Measurements from ENCODE around the gene CCDC32. TPM values are rescaled to one million over a fixed set of nuclear protein-coding genes. Genes with fewer than 3 reads are reported as not detected.

CCDC32 gene
- polyA plus RNA-seq, 1 experiment: 16.7 TPM

DNA sequence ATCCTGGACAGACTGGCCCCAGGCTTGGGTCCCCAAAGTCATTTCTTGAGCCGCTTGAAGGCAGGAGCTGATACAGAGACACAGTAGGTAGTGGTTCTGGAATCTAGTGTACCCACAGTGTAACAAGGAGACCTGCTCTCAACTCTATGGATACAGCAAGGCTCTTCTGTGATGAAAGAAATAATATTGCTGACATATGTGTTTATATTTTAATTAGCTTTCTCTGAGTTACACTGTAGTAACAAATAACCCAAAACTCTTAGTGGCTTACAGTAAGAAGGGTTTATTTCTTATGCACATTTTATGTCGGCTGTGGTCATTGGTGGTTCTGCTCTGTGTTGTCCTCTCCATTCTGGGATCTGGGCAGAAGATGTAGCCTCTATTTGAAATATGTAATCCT lies 48.5 kb downstream of the CCDC32 start:
- CTCF ChIA-PET: no interaction called here

DNA sequence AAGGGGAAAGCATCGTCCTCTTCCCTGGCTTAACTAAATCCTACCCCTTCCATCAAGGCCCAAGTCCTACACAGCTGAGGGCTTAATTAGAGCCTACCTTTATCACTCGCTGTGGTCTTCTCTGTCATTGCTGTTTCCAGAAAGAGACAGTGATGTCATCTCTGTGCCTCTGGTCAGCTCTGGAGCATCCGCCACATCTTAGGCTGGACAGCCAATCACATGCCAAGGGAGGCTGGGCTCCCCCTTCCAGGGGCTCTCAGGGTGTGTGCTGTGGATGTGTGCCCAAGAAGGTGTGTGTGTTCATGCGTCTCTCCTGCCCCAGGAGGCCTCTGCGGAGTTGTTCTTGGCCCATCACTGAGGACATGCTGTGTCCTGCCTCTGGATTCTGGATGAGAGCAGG lies 51.2 kb downstream of the CCDC32 start:
- H3K4me3 ChIP-seq (ENCODE audit: low read depth, low read length): no peak overlapping the region
- TF ChIP-seq, protein P1, sequence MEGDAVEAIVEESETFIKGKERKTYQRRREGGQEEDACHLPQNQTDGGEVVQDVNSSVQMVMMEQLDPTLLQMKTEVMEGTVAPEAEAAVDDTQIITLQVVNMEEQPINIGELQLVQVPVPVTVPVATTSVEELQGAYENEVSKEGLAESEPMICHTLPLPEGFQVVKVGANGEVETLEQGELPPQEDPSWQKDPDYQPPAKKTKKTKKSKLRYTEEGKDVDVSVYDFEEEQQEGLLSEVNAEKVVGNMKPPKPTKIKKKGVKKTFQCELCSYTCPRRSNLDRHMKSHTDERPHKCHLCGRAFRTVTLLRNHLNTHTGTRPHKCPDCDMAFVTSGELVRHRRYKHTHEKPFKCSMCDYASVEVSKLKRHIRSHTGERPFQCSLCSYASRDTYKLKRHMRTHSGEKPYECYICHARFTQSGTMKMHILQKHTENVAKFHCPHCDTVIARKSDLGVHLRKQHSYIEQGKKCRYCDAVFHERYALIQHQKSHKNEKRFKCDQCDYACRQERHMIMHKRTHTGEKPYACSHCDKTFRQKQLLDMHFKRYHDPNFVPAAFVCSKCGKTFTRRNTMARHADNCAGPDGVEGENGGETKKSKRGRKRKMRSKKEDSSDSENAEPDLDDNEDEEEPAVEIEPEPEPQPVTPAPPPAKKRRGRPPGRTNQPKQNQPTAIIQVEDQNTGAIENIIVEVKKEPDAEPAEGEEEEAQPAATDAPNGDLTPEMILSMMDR (IDR thresholded peaks at IDR 0.05; ENCODE audit: low read depth, low read length): no peak
- peaks cover 20% of the 10 kb centered on the region for H3K27me3 ChIP-seq (ENCODE audit: control insufficient read depth, insufficient read depth, low read length)
- ChIA-PET POLR2A (no interaction called here), CTCF (no interaction called here)
- DNase-seq (ENCODE audit: low read depth, low spot score): no peak
- H3K27ac ChIP-seq (ENCODE audit: low read depth, low read length): no peak overlapping the region
- no peaks in the 10 kb centered on the region for H3K9me3 ChIP-seq (ENCODE audit: control insufficient read depth, insufficient read depth, low read length)

More for the DNA sequence above, 48.5 kb downstream of the CCDC32 start:
- no peak overlapping the region for H3K4me3 ChIP-seq (ENCODE audit: low read depth, low read length)
- POLR2A ChIA-PET: no interaction called here
- no peak for DNase-seq (ENCODE audit: low read depth, low spot score)
- H3K9me3 ChIP-seq (ENCODE audit: control insufficient read depth, insufficient read depth, low read length): no peaks in the 10 kb centered on the region
- H3K27ac ChIP-seq (ENCODE audit: low read depth, low read length): no peak overlapping the region
- peaks cover 7% of the 10 kb centered on the region for H3K27me3 ChIP-seq (ENCODE audit: control insufficient read depth, insufficient read depth, low read length)
- TF ChIP-seq, protein P1 (IDR thresholded peaks at IDR 0.05; ENCODE audit: low read depth, low read length): no peak

DNA sequence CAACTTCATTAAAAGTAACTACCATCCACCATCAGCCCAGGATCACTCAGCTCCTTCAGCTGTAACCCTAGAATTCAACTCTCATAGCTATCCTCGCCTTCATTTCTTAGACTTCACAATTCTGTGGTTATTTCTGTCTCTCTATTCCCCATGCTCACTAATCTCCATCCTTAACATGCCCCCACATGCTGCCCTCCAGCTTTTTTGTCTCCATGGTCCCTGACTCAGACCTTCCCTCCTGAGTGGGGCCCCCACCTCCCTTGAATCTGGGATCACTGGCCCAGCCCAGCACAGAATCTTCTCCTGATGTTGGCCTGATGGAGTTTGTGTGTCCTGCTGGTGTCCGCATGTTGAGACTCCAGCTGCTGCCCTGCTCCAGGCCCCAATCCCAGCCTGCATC lies 52.4 kb downstream of the CCDC32 start:
- CTCF ChIA-PET: no interaction called here
- no peak overlapping the region for H3K27ac ChIP-seq (ENCODE audit: low read depth, low read length)
- POLR2A ChIA-PET: no interaction called here

DNA sequence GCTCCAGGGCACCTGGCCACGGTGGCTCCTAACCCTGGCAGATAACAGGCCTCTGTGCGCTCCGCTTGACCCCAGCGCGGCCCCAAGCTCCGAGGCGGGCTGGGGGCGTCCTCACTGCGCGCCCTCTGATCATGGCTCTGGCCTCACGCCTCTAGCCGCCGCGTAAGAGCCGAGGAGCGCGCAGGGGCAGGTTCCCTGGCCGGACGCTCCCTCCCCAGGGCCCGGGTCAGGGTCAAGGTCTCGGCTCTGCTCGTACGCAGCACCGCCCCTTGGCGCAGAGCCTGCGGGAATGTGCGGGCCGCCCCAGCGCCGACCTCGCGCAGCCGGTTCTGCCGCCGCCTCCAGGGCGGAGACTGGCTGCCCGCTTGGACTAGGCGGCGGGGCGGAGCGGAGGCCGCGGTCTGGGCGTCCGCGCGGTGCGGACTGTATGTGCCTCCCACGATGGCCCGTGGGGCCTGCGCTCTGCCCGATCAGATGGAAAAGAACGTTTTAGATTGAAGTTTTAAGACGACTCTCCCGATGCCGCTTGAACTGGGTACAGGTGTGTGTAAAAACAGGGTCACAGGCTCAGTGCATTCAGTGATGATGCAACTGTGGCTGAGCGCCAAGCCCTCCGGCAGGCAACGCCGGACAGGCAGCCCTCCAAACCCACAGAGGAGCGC lies 53.2 kb downstream of the CCDC32 start:
- no peaks in the 10 kb centered on the region for H3K9me3 ChIP-seq (ENCODE audit: control insufficient read depth, insufficient read depth, low read length)
- no peak overlapping the region for H3K27ac ChIP-seq (ENCODE audit: low read depth, low read length)
- POLR2A ChIA-PET: no interaction called here
- CTCF ChIA-PET: no interaction called here
- TF ChIP-seq, protein P1 (IDR thresholded peaks at IDR 0.05; ENCODE audit: low read depth, low read length): no peak
- peak overlapping the region; percentile 61 for H3K4me3 ChIP-seq (ENCODE audit: low read depth, low read length)
- no peak for DNase-seq (ENCODE audit: low read depth, low spot score)
- H3K27me3 ChIP-seq (ENCODE audit: control insufficient read depth, insufficient read depth, low read length): peaks cover 20% of the 10 kb centered on the region

More for the DNA sequence above, 52.4 kb downstream of the CCDC32 start:
- TF ChIP-seq, protein P1 (IDR thresholded peaks at IDR 0.05; ENCODE audit: low read depth, low read length): no peak
- Histone ChIP-seq H3K9me3 (ENCODE audit: control insufficient read depth, insufficient read depth, low read length) (no peaks in the 10 kb centered on the region), H3K4me3 (ENCODE audit: low read depth, low read length) (no peak overlapping the region), H3K27me3 (ENCODE audit: control insufficient read depth, insufficient read depth, low read length) (peaks cover 20% of the 10 kb centered on the region)
- DNase-seq (ENCODE audit: low read depth, low spot score): no peak

DNA sequence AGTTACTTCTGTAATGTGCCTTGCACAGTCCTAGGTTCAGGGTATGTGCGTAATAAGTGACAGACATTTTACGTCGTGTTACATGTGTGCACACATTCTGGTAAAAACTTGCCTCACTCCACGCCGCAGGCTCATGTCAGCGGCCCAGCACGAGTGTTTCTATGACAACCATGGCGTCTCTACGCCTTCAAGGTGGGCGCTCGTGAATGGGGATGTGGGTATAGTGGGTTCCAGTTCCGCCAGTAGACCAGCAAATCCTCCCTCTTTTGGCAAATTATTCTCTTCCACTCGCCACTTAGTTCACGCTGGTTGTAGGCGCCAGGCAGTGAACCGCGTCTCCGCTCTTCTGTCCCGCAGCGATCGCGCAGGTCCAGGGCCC lies 53.8 kb downstream of the CCDC32 start:
- ChIA-PET CTCF (no interaction called here), POLR2A (no interaction called here)
- TF ChIP-seq, protein P1 (IDR thresholded peaks at IDR 0.05; ENCODE audit: low read depth, low read length): no peak
- Histone ChIP-seq H3K27ac (ENCODE audit: low read depth, low read length) (no peak overlapping the region), H3K27me3 (ENCODE audit: control insufficient read depth, insufficient read depth, low read length) (peaks cover 20% of the 10 kb centered on the region), H3K9me3 (ENCODE audit: control insufficient read depth, insufficient read depth, low read length) (no peaks in the 10 kb centered on the region), H3K4me3 (ENCODE audit: low read depth, low read length) (peak overlapping the region; percentile 61)
- DNase-seq (ENCODE audit: low read depth, low spot score): no peak

All from AG04450 (cell line).